ENCODE data around the gene CYBB.

The CYBB gene

GRCh38 chrX:37824491-37825214, 44.8 kb downstream of the CYBB start (continued):
- TF ChIP-seq BACH2 (CRISPR knock-in tag; IDR thresholded peaks at IDR 0.05; ENCODE audit: borderline replicate concordance) (no peak), ZNF565 (CRISPR knock-in tag; conservative IDR thresholded peaks at IDR 0.05; ENCODE audit: low read depth) (no peak)

GRCh38 chrX:37825215-37825842, 45.5 kb downstream of the CYBB start:
- TF ChIP-seq ZC3H10 (CRISPR knock-in tag; IDR thresholded peaks at IDR 0.05) (no peak), ZFP30 (CRISPR knock-in tag; IDR thresholded peaks at IDR 0.05) (no peak), RARB (CRISPR knock-in tag; IDR thresholded peaks at IDR 0.05) (no peak), TCF4 (CRISPR knock-in tag; IDR thresholded peaks at IDR 0.05; ENCODE audit: borderline replicate concordance) (no peak)
- TF ChIP-seq, protein P1, sequence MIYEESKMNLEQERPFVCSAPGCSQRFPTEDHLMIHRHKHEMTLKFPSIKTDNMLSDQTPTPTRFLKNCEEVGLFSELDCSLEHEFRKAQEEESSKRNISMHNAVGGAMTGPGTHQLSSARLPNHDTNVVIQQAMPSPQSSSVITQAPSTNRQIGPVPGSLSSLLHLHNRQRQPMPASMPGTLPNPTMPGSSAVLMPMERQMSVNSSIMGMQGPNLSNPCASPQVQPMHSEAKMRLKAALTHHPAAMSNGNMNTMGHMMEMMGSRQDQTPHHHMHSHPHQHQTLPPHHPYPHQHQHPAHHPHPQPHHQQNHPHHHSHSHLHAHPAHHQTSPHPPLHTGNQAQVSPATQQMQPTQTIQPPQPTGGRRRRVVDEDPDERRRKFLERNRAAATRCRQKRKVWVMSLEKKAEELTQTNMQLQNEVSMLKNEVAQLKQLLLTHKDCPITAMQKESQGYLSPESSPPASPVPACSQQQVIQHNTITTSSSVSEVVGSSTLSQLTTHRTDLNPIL (CRISPR knock-in tag; IDR thresholded peaks at IDR 0.05; ENCODE audit: low read depth) = no peak
- peak; percentile 81 for ATAC-seq

GRCh38 chrX:37829721-37830120, 49.9 kb downstream of the CYBB start:
- TF ChIP-seq ZNF70 (CRISPR knock-in tag; IDR thresholded peaks at IDR 0.05) (no peak), PPARA (CRISPR knock-in tag; IDR thresholded peaks at IDR 0.05; ENCODE audit: borderline replicate concordance) (no peak), ESRRG (CRISPR knock-in tag; IDR thresholded peaks at IDR 0.05) (no peak), RARB (CRISPR knock-in tag; IDR thresholded peaks at IDR 0.05) (no peak), ISL1 (CRISPR knock-in tag; IDR thresholded peaks at IDR 0.05) (no peak)
- no peak for ATAC-seq

DNA sequence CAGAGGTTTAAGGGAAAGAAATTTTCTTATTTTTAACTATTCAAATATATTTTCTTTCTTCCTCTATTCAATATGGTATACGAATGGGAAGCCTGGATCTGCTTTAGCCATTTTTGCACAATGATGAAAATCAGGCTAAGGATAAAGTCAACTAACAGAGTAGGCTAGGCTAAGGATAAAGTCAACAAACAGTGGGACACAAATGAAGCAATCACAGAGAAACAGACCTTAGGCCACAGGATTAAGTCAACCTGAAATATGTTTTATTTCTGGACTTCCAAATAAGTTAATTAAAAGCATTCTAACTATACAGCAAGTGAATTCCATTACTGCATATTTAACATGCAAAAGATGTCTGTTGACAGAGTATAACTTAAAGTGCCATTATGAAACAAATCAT, 50.5 kb downstream of the CYBB start:
- no peak for ATAC-seq
- TF ChIP-seq ZNF565 (CRISPR knock-in tag; conservative IDR thresholded peaks at IDR 0.05; ENCODE audit: low read depth) (no peak), SNAI2 (CRISPR knock-in tag; IDR thresholded peaks at IDR 0.05) (no peak), ZNF70 (CRISPR knock-in tag; IDR thresholded peaks at IDR 0.05) (no peak), ZFP3 (CRISPR knock-in tag; IDR thresholded peaks at IDR 0.05) (no peak), RARB (CRISPR knock-in tag; IDR thresholded peaks at IDR 0.05) (no peak), TOX (CRISPR knock-in tag; IDR thresholded peaks at IDR 0.05; ENCODE audit: borderline replicate concordance) (no peak), GLIS3 (CRISPR knock-in tag; IDR thresholded peaks at IDR 0.05) (no peak), POU6F1 (CRISPR knock-in tag; IDR thresholded peaks at IDR 0.05; ENCODE audit: borderline replicate concordance, low read depth) (no peak), ISL1 (CRISPR knock-in tag; IDR thresholded peaks at IDR 0.05) (no peak), PPARA (CRISPR knock-in tag; IDR thresholded peaks at IDR 0.05; ENCODE audit: borderline replicate concordance) (no peak)
- TF ChIP-seq, protein P1 (CRISPR knock-in tag; IDR thresholded peaks at IDR 0.05; ENCODE audit: low read depth) = no peak
- TF ChIP-seq, protein P2, sequence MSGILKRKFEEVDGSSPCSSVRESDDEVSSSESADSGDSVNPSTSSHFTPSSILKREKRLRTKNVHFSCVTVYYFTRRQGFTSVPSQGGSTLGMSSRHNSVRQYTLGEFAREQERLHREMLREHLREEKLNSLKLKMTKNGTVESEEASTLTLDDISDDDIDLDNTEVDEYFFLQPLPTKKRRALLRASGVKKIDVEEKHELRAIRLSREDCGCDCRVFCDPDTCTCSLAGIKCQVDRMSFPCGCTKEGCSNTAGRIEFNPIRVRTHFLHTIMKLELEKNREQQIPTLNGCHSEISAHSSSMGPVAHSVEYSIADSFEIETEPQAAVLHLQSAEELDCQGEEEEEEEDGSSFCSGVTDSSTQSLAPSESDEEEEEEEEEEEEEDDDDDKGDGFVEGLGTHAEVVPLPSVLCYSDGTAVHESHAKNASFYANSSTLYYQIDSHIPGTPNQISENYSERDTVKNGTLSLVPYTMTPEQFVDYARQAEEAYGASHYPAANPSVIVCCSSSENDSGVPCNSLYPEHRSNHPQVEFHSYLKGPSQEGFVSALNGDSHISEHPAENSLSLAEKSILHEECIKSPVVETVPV (CRISPR knock-in tag; IDR thresholded peaks at IDR 0.05) = no peak

DNA sequence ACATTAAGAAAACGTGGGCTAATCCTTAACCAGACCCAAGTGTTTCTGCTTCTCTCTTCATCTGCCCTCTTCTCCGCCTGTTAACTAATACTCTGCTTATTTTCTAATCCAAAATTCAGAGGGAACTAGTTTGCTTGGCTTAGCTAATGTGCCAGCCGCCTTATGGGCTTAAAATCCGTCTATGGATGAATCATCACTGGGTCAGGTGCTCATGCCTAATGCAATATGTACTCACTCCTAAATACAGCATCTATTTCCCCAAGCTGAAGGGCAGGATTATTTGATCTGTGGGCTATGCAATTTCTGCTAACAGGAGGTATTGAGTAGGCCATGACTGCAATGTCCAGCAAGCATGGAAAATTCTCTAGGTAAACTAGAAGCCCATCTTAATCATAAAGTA, 55.1 kb downstream of the CYBB start:
- no peak for ATAC-seq
- TF ChIP-seq, protein P3, sequence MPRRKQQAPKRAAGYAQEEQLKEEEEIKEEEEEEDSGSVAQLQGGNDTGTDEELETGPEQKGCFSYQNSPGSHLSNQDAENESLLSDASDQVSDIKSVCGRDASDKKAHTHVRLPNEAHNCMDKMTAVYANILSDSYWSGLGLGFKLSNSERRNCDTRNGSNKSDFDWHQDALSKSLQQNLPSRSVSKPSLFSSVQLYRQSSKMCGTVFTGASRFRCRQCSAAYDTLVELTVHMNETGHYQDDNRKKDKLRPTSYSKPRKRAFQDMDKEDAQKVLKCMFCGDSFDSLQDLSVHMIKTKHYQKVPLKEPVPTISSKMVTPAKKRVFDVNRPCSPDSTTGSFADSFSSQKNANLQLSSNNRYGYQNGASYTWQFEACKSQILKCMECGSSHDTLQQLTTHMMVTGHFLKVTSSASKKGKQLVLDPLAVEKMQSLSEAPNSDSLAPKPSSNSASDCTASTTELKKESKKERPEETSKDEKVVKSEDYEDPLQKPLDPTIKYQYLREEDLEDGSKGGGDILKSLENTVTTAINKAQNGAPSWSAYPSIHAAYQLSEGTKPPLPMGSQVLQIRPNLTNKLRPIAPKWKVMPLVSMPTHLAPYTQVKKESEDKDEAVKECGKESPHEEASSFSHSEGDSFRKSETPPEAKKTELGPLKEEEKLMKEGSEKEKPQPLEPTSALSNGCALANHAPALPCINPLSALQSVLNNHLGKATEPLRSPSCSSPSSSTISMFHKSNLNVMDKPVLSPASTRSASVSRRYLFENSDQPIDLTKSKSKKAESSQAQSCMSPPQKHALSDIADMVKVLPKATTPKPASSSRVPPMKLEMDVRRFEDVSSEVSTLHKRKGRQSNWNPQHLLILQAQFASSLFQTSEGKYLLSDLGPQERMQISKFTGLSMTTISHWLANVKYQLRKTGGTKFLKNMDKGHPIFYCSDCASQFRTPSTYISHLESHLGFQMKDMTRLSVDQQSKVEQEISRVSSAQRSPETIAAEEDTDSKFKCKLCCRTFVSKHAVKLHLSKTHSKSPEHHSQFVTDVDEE (CRISPR knock-in tag; IDR thresholded peaks at IDR 0.05) = no peak
- no peak for TF ChIP-seq BACH2 (CRISPR knock-in tag; IDR thresholded peaks at IDR 0.05; ENCODE audit: borderline replicate concordance)
- TF ChIP-seq SNAI2 (CRISPR knock-in tag; IDR thresholded peaks at IDR 0.05) = no peak
- no peak for TF ChIP-seq PATZ1 (CRISPR knock-in tag; IDR thresholded peaks at IDR 0.05; ENCODE audit: borderline replicate concordance)
- no peak for TF ChIP-seq GLIS3 (CRISPR knock-in tag; IDR thresholded peaks at IDR 0.05)
- TF ChIP-seq ZFP3 (CRISPR knock-in tag; IDR thresholded peaks at IDR 0.05) = no peak
- TF ChIP-seq ZFP30 (CRISPR knock-in tag; IDR thresholded peaks at IDR 0.05) = no peak
- no peak for TF ChIP-seq ZNF8 (CRISPR knock-in tag; IDR thresholded peaks at IDR 0.05)
- TF ChIP-seq ZC3H10 (CRISPR knock-in tag; IDR thresholded peaks at IDR 0.05) = no peak
- TF ChIP-seq ZNF565 (CRISPR knock-in tag; conservative IDR thresholded peaks at IDR 0.05; ENCODE audit: low read depth) = no peak
- TF ChIP-seq, protein P2 (CRISPR knock-in tag; IDR thresholded peaks at IDR 0.05) = no peak
